Lower leg skin (tissue), 4 donors: ENCODE measurements around the gene LAPTM4A. TPM values are rescaled to one million over a fixed set of nuclear protein-coding genes. Genes with fewer than 3 reads are reported as not detected.

Experiments used
- DNase-seq, 2 donors: peaks; one replicate each; pipeline ENCODE4 v3.0.0-alpha.2; 2019; ENCODE audit warnings: low spot score in 2 of 2
- H3K4me3 ChIP-seq: fragments of 200-600 bp; sonication (generic); 2 replicates; pipeline ENCODE4 v1.5.1; 2017; ENCODE audit warnings: mild to moderate bottlenecking, low read depth; ENCODE audit not compliant: poor library complexity, severe bottlenecking
- CTCF ChIP-seq, 3 donors: fragments of 450-650 bp; IDR thresholded peaks; one replicate each; pipeline ENCODE4 v1.5.1; 2016; ENCODE audit warnings: antibody characterized with exemption in 3 of 3, mild to moderate bottlenecking in 3 of 3, moderate library complexity in 2 of 3
- POLR2A ChIP-seq, 2 donors: fragments of 450-650 bp; IDR thresholded peaks; one replicate each; pipeline ENCODE4 v1.6.1; 2016 to 2017; ENCODE audit warnings: antibody characterized with exemption in 2 of 2, mild to moderate bottlenecking in 1 of 2, moderate library complexity in 1 of 2
- WGBS, 2 donors: methylation state at CpG; one replicate each; pipeline ENCODE4 v1.1.5; 2018; 5-methylcytosine and 5-hydroxymethylcytosine counted together
- intact Hi-C: fragments of 100-400 bp; cut with DNase I; formaldehyde crosslinking; loops from one replicate; pipeline ENCODE4 v1.15.0; 2023; ENCODE audit warnings: low total_unique reads
- total RNA-seq, 4 donors: library from RNA; depleted of rRNA; stranded (reverse); fragments of >200 nt; gene quantifications; one replicate each; pipeline ENCODE4 v1.1.0, GENCODE V29; 2016

The LAPTM4A gene
- total RNA-seq, 4 donors from 2014 or later = 102 to 139 (median 119) TPM

DNA sequence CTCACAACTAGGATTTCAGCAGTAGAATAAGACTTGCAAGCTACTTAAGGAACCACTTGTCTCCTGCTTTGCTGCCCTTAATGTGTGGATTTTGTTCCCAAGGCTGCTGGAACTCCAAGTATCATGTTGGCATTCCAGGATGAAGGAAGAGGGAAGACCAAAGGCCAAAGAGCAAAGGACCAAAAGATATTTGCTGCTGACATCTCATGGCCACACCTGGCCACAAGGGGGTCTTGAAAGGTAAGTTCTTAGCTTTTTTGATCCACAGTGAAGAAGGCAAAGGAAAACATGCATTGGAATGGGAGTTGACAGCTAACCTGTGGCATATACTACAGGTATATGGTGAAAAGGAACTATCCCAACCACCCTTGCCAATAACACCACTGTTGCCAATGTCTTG, 35.1 kb downstream of the LAPTM4A start:
- DNase-seq = no peak
- TF ChIP-seq POLR2A (IDR thresholded peaks at IDR 0.05) = no peak
- TF ChIP-seq CTCF (IDR thresholded peaks at IDR 0.05) = no peak
- intact Hi-C loops = no loop called here
- H3K4me3 ChIP-seq = no peak overlapping the region

GRCh38 chr2:20015482-20016083, 35.8 kb downstream of the LAPTM4A start:
- DNase-seq = no peak
- H3K4me3 ChIP-seq = no peak overlapping the region
- TF ChIP-seq POLR2A (IDR thresholded peaks at IDR 0.05) (no peak), CTCF (IDR thresholded peaks at IDR 0.05) (no peak)
- intact Hi-C loops = no loop called here
- 22 to 26% methylated on average over 2 of the region's 2 CpGs for WGBS, 2 donors

- H3K4me3 ChIP-seq = no peak overlapping the region
- no peak for DNase-seq
- 58 to 60% methylated on average over 15 of the region's 15 CpGs for WGBS, 2 donors
- TF ChIP-seq CTCF (IDR thresholded peaks at IDR 0.05) = no peak
- no peak for TF ChIP-seq POLR2A (IDR thresholded peaks at IDR 0.05)
- intact Hi-C loops = loop anchor here (5.0 kb wide), 1 partner anchor 84 kb away; no protein-coding TSS in a partner anchor
Observed at GRCh38 chr2:20013126-20013849, 38.1 kb downstream of the LAPTM4A start.

- WGBS, 2 donors = 0% methylated on average over 13 to 33 of the region's 87 CpGs
- peak in 1 of 2 donors; percentile 86 for DNase-seq
- intact Hi-C loops = loop anchor here (5.0 kb wide), 1 partner anchor 85 kb away; no protein-coding TSS in a partner anchor
- TF ChIP-seq POLR2A (IDR thresholded peaks at IDR 0.05) (no peak), CTCF (IDR thresholded peaks at IDR 0.05) (no peak)
- peak within 1 kb of the TSS; percentile 4 for H3K4me3 ChIP-seq
Observed at GRCh38 chr2:20012282-20013125, 38.9 kb downstream of the LAPTM4A start, which contains the start of gene MATN3. Gene MATN3, minus strand, starts transcription at chr2:20012668. Its CDS starts 37 bp downstream, at chr2:20012631.

GRCh38 chr2:20012032-20012281, 39.5 kb downstream of the LAPTM4A start:
- WGBS, 2 donors = 28 to 32% methylated on average over 4 of the region's 4 CpGs

More at GRCh38 chr2:20012032-20012281, 39.5 kb downstream of the LAPTM4A start:
- intact Hi-C loops = loop anchor here (5.0 kb wide), 1 partner anchor 85 kb away; no protein-coding TSS in a partner anchor
- no peak for DNase-seq
- TF ChIP-seq CTCF (IDR thresholded peaks at IDR 0.05) (no peak), POLR2A (IDR thresholded peaks at IDR 0.05) (no peak)
- H3K4me3 ChIP-seq = no peak overlapping the region
